NCI-H526 treated with DMSO at 0.1 percent for 48 hours (cell line): Measurements from ENCODE around the gene SASS6.
A peak's percentile ranks its signal among the peaks of the same experiment; 100 is the strongest.

Experiments used
- DNase-seq: peaks from one replicate; lab custom pipeline; 2025; lab: John Stamatoyannopoulos, UW

SASS6 gene

GRCh38 chr1:100132566-100133477, at the start of gene SASS6, which contains the start of gene TRMT13:
TSS of gene SASS6 (minus strand) at chr1:100132930. CDS start at chr1:100132814, 116 bp downstream.
TSS of gene TRMT13 (plus strand) at chr1:100133163. CDS start at chr1:100133169, 6 bp downstream.
- peak; percentile 98 for DNase-seq

- no peak for DNase-seq
Measured at GRCh38 chr1:100178091-100178490, 45.4 kb upstream of the SASS6 start, which contains the start of gene LRRC39. TSS of gene LRRC39 (minus strand) at chr1:100178256. CDS start at chr1:100168516, 9,740 bp downstream.

- no peak for DNase-seq
Measured at GRCh38 chr1:100177295-100178041, 44.7 kb upstream of the SASS6 start.

GRCh38 chr1:100168051-100168450, 35.3 kb upstream of the SASS6 start:
- no peak for DNase-seq

- DNase-seq: no peak
Measured at GRCh38 chr1:100164702-100165101, 32.0 kb upstream of the SASS6 start.

GRCh38 chr1:100164216-100164615, 31.5 kb upstream of the SASS6 start:
- DNase-seq: no peak

GRCh38 chr1:100162881-100163280, 30.2 kb upstream of the SASS6 start:
- DNase-seq: no peak

GRCh38 chr1:100152271-100152670, 19.5 kb upstream of the SASS6 start:
- DNase-seq: no peak

GRCh38 chr1:100151679-100152078, 18.9 kb upstream of the SASS6 start:
- no peak for DNase-seq

- DNase-seq: no peak
Measured at GRCh38 chr1:100147875-100148274, 15.1 kb upstream of the SASS6 start.

- DNase-seq: no peak
Measured at GRCh38 chr1:100146958-100147357, 14.2 kb upstream of the SASS6 start.

- no peak for DNase-seq
Measured at GRCh38 chr1:100145116-100145515, 12.4 kb upstream of the SASS6 start.

GRCh38 chr1:100142343-100142742, 9.6 kb upstream of the SASS6 start:
- DNase-seq: no peak

GRCh38 chr1:100141192-100141591, 8.5 kb upstream of the SASS6 start:
- DNase-seq: no peak

- DNase-seq: no peak
Measured at GRCh38 chr1:100137602-100138001, 4.9 kb upstream of the SASS6 start.

GRCh38 chr1:100134872-100135271, 2.1 kb upstream of the SASS6 start:
- DNase-seq: no peak

GRCh38 chr1:100131623-100132022, 1.1 kb downstream of the SASS6 start:
- no peak for DNase-seq

GRCh38 chr1:100130552-100131077, 2.1 kb downstream of the SASS6 start:
- no peak for DNase-seq

- DNase-seq: no peak
Measured at GRCh38 chr1:100127226-100127625, 5.5 kb downstream of the SASS6 start.

- DNase-seq: no peak
Measured at GRCh38 chr1:100122177-100122576, 10.6 kb downstream of the SASS6 start.

- no peak for DNase-seq
Measured at GRCh38 chr1:100115524-100115923, 17.2 kb downstream of the SASS6 start.

GRCh38 chr1:100109554-100110066, 23.1 kb downstream of the SASS6 start:
- DNase-seq: no peak
